ENCODE data around the gene DNAJB12.

The DNAJB12 gene

DNA sequence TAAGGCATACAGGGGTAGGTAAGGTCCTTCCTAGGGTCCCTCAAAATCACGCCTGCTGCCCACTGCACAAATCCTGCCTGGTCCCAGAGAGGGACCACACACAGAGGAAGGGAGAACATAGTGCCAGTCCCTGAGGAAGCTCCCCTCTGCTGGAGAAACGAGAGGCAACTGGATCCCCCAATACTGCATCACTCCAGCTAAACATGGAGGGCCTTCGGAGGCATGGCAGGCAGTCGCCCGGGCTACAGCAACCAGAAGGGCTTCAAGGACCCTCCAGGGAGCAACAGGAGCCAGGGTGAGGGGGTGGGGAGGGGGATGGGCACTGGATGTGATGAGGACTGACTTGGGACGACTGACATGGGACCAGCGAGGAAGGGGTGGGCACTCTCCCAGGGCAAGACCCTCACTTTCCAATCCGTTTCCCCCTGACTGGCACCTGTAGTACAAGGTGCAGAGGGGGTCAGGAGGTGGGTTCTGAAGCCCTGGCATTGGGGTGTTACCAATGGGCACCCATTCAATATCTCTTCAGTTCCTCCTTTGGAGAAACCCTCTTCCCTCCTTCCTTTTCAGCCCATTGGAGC lies 59.3 kb downstream of the DNAJB12 start:
- TF ChIP-seq, protein P1, sequence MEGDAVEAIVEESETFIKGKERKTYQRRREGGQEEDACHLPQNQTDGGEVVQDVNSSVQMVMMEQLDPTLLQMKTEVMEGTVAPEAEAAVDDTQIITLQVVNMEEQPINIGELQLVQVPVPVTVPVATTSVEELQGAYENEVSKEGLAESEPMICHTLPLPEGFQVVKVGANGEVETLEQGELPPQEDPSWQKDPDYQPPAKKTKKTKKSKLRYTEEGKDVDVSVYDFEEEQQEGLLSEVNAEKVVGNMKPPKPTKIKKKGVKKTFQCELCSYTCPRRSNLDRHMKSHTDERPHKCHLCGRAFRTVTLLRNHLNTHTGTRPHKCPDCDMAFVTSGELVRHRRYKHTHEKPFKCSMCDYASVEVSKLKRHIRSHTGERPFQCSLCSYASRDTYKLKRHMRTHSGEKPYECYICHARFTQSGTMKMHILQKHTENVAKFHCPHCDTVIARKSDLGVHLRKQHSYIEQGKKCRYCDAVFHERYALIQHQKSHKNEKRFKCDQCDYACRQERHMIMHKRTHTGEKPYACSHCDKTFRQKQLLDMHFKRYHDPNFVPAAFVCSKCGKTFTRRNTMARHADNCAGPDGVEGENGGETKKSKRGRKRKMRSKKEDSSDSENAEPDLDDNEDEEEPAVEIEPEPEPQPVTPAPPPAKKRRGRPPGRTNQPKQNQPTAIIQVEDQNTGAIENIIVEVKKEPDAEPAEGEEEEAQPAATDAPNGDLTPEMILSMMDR (IDR thresholded peaks at IDR 0.05; ENCODE audit: extremely low read depth, insufficient read depth, missing control alignments): no peak
- in situ Hi-C loops (cut with MboI; ENCODE audit: low pct_unique_long_range_greater_than_20kb, low sequenced_read_pairs, unreplicated experiment): no loop called here
- no peak for DNase-seq (ENCODE audit: low spot score)

DNA sequence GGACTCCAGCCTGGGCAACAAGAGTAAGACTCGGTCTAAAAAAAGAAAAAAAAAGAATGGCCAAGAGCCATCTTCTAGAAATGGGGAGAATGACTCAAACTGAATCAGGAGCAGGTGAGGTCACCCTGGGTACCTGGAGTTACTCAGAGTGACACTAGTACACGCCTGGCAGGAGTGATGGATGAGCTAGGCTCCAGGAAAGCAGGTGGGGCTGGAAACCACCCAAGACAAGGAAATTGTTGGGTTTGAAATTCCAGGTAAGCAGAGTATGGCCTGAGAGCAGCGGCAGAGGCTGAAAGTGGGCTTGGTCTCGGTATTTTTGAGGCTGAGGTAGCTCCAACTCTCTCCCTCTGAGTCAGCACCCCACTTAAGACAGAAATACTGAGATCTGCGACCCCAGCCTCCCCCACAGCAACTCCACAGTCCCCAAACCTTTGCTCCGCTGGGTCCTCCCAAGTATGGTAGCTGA lies 62.5 kb downstream of the DNAJB12 start:
- in situ Hi-C loops (cut with MboI; ENCODE audit: low pct_unique_long_range_greater_than_20kb, low sequenced_read_pairs, unreplicated experiment): no loop called here
- TF ChIP-seq, protein P1 (IDR thresholded peaks at IDR 0.05; ENCODE audit: extremely low read depth, insufficient read depth, missing control alignments): no peak

DNA sequence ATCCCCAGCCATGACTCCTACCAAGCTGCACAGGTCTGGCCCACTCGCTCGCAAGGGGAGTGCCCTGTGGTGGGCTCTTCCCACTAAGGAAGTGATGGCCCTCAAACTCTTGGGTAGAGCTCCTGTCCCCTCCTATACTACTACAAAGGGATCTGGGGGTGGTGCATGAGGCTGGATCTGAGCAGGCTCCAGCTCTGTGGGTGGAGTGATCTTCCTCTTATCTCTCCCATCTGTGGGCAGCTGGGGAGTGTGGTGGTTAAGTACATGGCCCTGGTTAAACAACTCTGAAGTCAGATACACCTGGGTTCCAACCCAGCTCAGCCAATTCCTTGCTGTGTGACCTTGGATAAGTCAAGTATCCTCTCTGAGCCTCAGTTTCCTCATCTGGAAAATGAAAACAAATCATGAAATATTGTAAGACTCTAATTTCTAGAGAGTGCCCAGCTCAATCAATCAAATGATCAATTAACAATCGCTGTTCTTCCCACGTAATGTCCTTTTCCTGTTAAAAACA lies 63.6 kb downstream of the DNAJB12 start:
- TF ChIP-seq, protein P1 (IDR thresholded peaks at IDR 0.05; ENCODE audit: extremely low read depth, insufficient read depth, missing control alignments): no peak
- in situ Hi-C loops (cut with MboI; ENCODE audit: low pct_unique_long_range_greater_than_20kb, low sequenced_read_pairs, unreplicated experiment): no loop called here
- DNase-seq (ENCODE audit: low spot score): no peak

More for the DNA sequence above, 62.5 kb downstream of the DNAJB12 start:
- DNase-seq (ENCODE audit: low spot score): peak; percentile 47

DNA sequence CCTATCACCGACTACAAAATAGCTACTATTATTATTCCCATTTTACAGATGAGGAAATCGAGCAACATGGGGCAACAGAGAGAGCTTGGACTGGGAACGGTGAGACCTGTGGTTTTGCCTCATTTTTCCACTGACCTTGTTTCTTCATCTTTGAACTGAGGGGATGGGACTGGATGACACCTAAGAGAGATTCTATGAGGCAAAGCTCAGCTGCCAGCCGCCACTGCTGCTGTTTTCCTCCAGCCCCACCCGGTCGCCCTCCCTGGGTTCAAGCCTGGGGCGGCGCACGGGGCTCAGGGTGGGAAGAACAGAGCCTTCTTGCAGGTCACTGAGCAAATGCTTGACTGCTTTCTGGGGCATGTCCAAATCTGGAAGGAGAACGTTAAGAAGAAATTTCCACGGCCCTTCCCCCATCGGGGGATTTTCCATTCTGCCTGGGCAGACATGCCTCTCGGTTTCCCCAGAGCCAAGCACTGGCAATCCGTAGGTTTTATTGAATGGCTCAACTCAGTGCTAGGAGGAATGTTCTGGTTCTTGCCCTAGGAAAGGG lies 68.7 kb downstream of the DNAJB12 start:
- in situ Hi-C loops (cut with MboI; ENCODE audit: low pct_unique_long_range_greater_than_20kb, low sequenced_read_pairs, unreplicated experiment): no loop called here

DNA sequence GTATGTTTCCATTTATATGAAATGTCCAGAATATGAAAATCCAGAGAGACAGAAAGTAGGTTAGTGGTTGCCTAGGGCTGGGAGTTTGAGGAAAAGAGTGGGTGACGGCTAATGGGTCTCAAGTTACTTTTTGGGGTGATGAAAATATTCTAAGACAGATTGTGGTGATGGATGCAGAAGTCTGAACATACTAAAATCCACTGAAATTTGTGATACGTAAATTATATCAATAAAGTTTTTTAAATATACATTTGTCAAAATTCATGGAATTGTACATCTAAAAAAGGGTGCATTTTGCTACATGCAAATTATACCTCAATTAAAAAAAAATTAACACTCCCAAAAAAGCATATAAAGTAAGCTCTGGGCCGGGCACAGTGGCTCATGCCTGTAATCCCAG lies 71.6 kb downstream of the DNAJB12 start:
- DNase-seq (ENCODE audit: low spot score): no peak
- in situ Hi-C loops (cut with MboI; ENCODE audit: low pct_unique_long_range_greater_than_20kb, low sequenced_read_pairs, unreplicated experiment): no loop called here

More for the DNA sequence above, 68.7 kb downstream of the DNAJB12 start:
- TF ChIP-seq, protein P1 (IDR thresholded peaks at IDR 0.05; ENCODE audit: extremely low read depth, insufficient read depth, missing control alignments): no peak
- DNase-seq (ENCODE audit: low spot score): no peak

More for the DNA sequence above, 71.6 kb downstream of the DNAJB12 start:
- TF ChIP-seq, protein P1 (IDR thresholded peaks at IDR 0.05; ENCODE audit: extremely low read depth, insufficient read depth, missing control alignments): no peak

Data from GM13977 (cell line).